AG08396 (cell line): ENCODE data around the gene C16orf46.

ENCODE experiments used
- DNase-seq: peaks from one replicate; pipeline ENCODE4 v3.0.0; 2012; ENCODE audit warnings: low spot score, mixed read lengths

The C16orf46 gene

DNA sequence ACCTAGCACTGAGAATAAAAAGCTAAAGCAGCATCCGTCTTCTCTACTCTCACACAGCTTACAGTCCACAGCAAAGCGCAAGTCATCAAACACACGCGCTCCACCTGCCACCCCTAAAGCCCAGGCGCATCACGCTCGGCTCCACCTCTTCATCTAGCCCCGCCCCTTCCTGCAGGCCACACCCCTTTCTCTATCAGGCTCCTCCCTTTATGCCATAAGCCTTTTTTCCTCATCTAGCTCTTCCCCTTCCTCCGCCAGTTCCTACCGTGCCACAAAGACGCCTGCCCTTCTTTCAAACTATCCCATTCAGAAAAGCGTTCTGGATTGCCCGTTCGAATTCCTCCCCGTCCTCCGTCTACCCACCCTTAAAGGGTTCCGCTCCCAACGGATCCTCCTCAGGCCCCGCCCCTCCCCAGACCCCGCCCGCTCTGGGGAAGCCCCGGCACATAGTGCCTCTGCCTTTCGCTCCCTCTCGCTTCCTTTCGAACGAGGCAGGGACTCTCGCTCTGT lies 417 bp downstream of the C16orf46 start:
- peak; percentile 86 for DNase-seq

DNA sequence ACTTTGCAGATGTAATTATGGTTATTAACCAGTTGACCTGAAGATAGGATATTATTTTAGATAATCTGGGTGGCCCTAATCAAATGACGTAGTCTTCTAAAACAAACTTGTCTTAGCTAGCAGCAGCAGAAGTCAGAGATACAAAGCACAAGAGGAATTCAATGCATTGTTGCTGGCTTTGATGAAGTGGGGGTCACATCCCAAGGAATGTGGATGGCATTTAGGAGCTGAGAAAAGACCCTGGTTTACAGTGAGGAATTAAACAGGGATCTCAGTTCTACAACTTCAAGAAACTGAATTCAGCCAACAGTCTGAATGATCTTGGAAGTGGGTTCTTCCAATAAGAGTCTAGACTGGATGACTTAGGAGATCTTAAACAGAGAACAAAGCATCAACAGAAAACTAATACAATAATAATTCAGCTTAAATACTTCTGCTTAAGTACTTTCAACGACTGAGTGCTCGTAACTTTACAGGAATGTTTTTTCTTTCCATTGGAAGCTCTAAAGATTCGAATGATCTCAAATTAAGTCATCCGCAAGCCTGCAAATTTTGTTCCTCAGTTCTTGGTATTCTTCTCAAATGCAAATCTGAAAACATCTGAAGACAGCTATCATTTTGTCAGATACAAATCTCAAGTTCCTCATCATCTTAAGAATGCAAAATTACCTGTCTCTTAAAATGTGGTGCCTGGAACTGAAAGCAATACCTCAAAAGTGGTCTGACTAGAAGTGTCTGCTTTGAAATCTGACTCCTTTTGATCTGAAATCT lies 3.3 kb downstream of the C16orf46 start:
- no peak for DNase-seq

DNA sequence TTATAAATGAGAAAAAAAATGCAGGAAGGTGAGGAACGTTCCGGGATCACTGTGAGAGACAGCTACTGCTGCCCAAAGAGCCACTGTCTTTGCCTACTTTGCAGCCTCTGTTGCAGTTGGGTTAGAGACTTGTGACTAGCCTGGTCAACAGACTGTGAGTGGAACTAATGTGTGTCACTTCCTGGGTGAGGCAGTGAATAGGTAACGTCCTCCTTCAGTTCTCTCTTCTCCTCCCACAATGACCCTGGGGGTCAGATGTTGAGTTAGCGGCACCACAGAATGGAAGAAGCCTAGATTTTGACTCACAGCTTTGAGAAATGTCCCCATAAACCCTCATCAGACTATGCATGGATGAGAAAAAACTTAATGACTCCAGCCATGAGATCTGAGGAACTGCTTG lies 5.2 kb downstream of the C16orf46 start:
- DNase-seq = no peak

DNA sequence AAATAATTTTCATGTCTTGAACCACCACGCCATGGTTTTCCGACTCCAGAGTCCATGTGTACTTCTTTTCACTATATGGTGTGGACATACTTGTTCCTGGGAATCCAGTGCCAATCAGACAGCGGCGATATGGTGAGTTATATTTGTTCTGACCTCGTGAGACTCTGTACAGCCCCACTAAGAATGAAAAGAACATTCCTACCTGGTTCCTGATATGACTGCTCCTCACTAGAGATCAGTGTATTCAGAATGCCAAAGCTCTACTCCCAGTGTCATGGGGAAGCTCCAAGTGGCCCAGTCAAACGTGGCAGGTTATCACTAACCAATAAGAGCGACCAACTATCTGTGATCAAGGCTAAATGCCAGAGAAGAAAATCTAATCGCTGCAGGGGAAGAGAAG lies 6.1 kb downstream of the C16orf46 start:
- DNase-seq = no peak

DNA sequence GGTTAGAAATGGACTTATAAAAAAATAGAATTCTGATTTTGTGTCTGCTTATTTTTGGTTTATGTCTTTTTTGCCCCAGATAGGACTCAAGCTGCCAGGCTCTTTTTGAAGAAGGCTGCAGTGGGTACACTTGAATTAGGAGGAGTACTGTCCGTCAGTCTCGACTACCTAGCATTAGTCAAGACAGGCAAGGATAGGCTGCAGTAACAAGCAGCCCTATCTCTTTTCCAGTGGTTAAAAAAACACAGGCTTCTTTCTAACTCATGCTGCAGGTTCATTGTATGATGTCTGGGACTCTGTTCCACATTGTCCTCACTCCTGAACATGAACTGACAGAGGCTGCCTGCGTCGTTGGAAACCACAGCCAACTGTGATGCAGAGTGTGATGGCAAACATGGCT lies 8.0 kb downstream of the C16orf46 start:
- no peak for DNase-seq

DNA sequence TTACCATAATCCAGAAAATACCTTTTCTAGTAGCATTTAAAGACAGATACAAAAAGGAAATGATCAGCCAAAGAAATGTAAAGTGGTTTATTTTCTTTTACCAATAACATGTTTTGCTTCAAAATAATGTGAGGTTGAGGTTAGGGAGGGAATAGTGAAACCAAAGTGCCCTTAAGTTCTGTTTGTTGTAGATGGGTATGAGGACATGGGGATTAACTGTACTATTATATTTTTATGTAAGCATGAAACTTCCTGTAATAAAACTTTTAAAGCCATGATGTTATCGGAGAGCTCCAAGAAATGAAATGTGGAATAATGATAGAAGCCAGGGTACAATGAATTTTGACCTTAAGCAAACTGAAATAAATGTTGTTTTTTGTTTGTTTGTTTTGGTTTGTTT lies 9.9 kb downstream of the C16orf46 start:
- DNase-seq = no peak

DNA sequence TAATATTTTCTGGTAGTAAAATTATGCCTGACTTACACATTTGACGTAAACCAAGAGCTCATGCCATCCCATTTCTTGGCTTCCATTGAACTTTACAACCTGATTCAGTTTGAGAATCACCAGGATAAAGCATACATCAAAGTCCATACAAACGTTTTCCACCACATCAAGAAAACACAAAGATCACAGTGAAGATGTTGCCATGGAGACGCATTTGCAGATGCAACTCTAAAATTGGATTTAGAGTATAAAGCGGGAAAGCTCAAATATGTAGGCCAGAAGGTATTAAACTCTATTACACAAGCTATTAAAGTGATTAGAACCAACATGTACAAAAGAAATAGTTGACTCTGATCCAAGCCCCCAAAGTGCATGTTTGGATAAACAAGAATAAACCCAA lies 10.4 kb downstream of the C16orf46 start:
- DNase-seq = no peak

DNA sequence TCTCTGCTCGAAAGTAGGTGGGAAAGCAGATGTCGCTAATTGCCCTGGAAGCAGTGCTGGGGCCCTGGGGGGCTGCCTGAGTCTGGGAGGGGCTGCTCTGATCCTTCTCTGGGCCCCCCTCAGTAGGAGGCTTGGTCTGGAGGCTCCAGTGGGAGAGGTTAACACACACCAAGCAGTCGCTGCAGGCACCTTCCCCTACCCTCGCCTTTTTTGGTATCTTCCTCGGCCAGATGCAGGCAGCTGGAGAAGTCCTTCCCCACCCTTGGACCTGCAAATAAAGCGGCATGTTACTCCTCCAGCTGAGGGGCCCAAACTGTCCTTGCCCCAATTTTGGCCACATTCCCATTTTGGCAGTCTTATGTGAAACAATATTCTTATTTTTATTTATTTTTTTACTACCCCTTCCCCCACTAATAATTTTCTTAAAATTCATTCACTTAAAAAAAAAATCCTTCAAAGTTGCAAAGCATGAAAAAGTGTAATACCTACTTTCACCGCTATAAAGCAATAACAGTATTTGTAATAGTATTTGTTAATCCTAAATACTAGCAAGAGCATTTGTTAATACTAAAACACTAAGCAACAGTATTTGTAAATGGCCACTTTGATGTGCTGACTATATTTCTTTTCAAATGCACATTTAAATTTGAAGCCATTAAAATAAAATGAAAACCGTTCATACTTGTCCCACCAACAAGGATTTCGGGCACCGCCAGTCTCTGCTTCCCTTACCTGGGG lies 15.0 kb downstream of the C16orf46 start:
- no peak for DNase-seq

DNA sequence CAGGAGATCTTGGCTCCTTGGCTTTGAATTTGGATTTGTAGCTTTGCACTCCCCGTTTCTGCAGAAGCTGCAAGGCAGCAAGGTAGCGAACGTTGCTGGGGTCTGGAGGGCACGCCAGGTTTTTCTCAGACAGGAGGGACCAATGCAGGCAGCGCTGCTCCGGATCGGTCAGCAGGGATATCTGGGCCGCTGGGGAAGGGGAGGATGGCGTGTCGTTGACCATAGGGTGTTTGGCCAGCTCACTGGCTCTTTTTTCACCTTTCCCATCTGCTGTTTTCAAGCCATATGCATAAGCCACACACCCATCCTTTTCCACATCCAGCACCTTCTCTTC lies 15.8 kb downstream of the C16orf46 start:
- DNase-seq = no peak

DNA sequence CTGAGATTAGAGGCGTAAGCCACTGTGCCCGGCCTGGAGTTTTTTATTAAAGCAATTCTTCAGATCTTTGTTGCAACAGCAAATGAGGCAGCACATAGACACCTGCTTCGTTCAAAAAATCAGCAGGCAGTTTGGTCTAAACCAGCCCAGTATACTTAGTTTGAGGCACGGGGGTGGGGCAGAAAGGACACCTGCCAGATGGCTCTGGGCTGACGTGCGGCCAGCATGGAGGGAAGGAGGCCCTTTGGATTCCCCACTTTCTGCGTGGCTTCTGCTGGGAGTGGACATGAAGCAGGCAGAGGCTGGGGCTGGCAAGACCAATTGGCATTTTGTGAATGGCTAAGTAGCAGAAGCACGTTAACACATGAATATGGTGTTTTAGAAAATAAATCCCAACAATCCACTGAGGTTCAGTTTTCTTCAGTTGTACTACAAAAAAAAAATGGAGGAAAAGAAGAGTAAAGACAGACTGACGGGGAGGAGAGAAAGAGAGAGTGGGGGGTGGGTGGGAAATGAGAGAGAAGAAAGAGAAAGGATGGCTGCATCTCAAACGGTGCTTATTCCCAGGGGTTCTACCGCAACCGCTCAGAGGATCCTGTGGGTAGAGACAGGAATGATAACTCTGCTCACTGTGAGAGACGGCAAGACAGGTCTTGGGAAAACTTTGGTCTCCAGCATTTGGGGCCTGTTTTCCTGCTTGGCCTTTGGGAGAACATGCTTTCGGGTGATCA lies 16.3 kb downstream of the C16orf46 start:
- DNase-seq = no peak

DNA sequence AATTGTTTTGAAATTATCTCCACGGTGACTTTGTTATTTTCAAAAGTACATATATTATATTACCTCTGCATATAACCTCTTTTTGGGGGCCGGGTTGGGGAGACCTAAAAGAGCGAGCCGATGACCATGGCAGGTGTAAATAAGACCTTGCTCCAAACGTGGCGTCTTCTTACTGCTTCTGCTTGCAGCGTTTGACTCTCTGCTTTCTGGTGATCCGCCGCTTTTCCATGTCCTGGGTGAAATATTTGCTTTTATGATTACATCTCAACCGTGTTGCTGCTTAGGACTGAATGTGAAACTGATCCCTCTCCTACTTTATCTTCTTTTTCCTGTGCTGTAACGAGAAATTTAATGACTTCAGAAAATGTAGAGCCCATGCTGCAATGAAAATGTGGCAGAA lies 23.3 kb downstream of the C16orf46 start:
- no peak for DNase-seq

DNA sequence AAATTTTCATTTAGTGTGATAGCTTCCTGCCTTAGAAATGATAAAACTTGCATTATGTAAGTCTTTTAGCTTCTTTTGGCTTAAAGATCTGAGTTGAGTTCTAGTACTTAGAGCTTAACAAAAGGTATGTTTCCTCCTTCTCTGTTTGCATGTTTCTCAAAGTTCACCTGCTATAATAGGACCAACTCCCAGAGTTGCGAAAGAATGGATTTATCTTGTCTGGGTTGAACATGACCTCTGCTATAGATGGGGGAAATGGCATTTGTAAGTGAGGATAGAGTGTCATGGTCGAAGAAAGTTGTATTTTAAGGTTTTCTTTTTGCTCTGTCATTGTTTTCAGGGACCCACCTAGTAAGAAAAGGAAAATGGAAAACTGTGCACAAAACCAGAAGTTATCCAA lies 34.2 kb downstream of the C16orf46 start:
- DNase-seq = no peak

DNA sequence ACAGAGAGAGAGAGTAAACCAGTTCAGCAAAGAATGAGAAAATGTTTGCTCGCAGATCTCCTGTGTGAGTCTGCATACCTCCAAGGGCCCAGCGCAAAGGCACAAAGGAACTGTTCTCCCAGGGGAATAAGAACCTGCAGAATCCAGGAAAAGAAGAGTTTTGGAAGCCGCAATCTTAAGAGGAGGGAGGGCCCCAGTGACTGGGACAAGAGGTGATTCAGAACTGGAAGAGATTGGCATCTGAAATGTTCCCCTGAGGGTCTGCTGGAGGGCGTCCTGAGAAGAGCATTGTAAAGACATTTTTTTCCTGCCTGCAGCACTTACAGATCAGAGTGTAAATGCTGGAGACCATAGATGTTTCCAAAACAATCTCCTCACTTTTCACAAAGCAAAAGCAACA lies 35.3 kb downstream of the C16orf46 start:
- DNase-seq = no peak

DNA sequence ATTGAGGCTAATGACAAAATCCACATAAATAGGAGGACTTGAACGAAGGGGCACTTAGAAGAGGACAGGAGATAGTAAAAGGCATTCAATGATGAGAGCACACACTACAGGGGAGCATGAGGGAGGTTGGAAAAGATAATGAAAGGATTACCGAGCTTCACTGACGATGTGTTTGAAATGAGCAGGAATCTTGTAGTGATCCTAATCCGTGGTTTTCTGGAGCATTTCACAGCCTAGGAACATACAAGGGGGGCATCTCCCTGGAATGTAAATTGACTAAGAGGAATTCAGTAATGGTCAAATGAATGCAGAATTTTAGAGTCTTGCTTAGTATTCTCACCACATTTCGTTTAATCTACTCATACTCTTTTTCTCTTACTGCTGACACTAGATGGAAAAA lies 36.2 kb downstream of the C16orf46 start:
- no peak for DNase-seq

DNA sequence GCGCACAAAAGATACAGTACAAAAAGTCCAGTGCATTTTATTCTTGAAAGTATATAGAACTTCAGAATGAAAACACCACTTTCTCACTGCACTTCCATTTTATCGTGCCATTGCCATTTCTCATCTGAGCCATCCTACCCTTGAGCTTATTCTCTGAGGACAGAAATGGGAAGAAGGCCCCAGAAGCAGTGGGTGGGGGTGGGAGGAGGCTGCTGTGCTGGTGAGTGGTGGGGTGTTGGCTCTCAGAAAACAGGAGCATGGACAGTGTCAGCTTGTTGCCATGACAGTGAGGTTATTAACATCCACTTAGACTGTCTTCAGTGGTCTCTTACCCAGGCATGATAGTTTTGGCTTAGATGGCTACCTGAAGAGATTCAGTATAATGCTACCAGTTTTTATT lies 36.9 kb downstream of the C16orf46 start:
- no peak for DNase-seq

DNA sequence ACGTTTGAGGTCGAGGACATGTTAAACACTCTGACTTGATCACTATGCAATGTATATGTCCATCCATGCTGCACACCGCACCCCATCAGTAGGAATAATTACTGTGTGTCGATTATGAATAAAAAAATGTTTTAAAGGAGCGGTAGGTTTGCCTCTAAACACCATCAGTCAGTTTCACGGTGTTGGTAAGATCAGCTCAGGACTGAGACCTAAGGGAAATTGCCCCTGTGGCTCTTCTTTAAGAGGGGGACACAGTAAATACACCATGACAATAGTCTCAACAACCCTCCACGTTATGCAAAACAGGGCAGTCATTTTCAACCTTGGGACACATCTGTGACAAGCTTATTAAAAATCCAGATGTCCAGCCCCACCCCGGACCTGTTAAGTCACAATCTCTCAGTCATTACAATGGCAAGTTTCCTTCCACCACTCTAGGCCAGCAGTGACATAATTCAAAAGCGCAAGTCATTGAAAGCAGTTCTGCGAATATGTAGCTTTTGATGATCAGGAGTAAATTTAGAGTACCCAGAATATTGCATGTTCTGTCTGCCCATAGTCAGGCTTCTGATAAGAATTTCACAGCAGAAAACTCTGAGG lies 40.2 kb downstream of the C16orf46 start:
- DNase-seq = no peak

DNA sequence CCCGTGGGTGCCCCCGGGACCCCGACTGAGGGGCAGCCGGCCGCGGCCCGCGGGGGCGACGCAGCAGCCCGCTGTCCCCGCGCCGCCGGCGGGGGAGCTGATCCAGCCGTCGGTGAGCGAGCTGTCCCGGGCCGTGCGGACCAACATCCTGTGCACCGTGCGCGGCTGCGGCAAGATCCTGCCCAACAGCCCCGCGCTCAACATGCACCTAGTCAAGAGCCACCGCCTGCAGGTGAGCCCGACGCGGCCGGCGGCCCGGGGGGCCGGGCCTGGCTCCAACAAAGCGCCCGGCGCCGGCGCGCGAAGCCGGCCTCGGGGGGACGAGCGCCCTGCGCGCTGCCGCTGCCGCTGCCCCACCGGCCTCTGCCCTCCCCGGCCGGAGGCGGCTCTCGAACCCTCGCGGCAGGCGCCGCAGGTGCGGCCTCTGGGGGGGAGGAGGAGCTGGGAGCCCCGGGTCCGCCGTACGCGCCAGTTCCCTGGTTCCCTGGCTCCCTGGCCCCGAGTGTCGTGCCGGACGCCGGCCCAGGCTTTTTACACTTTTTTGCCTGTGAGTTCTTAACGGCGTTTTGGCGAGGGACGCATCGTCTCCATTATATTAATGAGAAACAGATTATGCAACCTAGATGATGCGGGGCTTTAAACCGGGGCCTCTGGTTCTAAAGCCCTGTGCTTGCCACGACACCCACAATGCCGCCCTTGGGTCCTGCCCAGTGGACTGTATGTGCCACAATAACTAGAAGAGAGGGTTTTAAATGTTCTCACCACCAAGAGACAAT lies 40.9 kb downstream of the C16orf46 start:
- DNase-seq = peak; percentile 63

DNA sequence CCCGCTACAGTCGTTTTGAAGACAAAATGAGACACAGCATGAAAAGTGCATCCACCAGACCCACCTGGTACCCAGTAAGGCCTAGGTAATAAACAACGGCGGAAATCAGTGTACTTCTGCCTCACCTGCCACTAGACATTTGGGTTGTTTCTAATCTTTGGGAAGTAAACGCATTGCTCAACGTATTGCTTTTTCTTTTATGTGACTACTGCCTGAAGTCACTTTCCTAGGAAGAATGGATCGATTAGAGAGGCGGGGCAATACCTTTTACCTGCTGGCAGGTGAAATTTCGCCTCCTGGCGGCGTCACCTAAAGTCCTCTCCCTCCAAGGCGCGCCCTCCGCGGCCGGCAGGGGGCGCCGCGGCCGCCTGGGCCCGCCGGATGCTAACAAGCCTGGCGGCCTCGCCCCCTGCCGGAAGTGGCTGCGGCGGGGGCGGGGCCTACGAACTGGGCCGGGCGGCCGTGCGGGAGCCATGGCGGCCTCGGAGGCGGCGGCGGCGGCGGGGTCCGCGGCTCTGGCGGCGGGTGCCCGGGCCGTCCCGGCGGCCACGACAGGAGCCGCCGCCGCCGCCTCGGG lies 41.6 kb downstream of the C16orf46 start, which contains the start of gene ATMIN:
Gene ATMIN (plus strand): TSS at position 445 of the 577 bp plus-strand sequence. CDS start 29 bp downstream, at position 474.
- DNase-seq = peak; percentile 99

DNA sequence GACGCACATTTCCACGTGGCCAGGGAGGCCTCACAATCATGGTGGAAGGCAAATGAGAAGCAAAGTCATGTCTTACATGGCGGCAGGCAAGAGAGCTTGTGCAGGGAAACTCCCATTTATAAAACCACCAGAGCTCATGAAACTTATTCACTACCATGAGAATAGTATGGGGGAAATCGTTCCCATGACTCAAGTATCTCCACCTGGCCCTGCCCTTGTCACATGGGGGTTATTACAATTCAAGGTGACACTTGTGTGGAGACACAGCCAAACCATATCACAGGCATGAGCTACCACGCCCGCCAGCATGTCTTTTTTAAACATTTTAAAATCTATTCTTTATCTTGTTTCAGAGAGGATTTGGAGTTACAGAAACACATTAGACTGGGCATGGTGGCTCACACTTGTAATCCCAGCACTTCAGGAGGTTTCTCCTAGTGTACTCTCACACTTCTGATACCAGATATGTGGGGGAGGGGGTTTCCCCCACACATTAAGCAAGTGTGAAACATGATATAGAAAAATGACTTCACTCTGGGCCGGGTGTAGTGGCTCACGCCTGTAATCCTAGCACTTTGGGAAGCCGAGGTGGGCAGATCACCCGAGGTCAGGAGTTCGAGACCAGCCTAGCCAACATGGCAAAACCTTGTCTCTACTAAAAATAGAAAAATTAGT lies 47.0 kb downstream of the C16orf46 start:
- no peak for DNase-seq

DNA sequence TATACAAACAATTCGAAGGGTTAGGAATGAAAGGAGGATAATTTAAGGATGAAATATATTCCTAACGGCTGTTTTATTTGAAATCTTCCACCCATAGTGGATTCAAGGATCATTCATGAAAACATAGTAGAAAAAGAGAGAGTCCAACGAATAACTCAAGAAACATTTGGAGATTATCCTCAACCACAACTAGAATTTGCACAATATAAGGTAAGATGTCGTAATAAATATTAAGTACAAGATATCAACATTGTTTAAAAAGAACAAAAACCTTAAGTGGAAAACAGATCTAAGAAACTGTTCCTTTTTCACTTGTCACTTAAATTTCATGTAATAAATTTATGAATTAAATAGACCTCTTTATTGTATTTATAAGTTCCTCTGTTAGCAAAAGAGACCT lies 50.6 kb downstream of the C16orf46 start:
- no peak for DNase-seq

DNA sequence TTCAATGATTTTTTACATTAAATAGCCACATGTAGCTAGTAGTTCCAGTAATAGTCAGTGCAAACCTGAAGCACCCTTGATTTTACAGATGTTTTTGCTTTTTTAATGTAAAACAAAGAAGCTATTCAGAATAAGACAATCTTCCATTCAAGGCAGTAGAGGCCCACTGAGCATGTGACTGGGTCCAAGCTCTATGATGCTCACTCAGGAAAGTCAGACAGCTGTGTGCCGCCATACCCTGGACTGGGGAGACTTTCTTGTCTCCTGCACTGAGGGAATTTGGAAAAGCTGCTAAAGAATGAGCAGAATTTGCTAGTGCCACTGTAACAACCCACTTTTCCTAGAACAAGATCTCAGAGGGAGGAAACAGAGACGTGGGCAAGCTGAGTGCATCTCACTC lies 58.5 kb downstream of the C16orf46 start:
- DNase-seq = no peak
